OCI-LY1 (cell line): Measurements from ENCODE around the gene SPDYE3.

ENCODE experiments used
- H2AFZ ChIP-seq: fragments of 200-600 bp; sonication (generic), shearing (Covaris generic); 2 replicates; pipeline ENCODE4 v1.6.0; 2014; ENCODE audit warnings: antibody characterized with exemption, mild to moderate bottlenecking, low read length
- H3F3A ChIP-seq: fragments of 200-600 bp; sonication (generic), shearing (Covaris generic); 2 replicates; pipeline ENCODE4 v1.6.0; 2014; ENCODE audit warnings: mild to moderate bottlenecking, antibody characterized with exemption, low read length, moderate library complexity; ENCODE audit not compliant: insufficient read depth
- H3K27ac ChIP-seq: fragments of 200-600 bp; sonication (generic); 2 replicates; pipeline ENCODE4 v1.5.1; 2014; ENCODE audit warnings: low read length, mixed run types, mild to moderate bottlenecking, low read depth; ENCODE audit not compliant: poor library complexity, severe bottlenecking
- H3K27me3 ChIP-seq: fragments of 200-600 bp; sonication (generic); 2 replicates; pipeline ENCODE4 v1.6.0; 2014; ENCODE audit warnings: antibody characterized with exemption, mild to moderate bottlenecking, low read length, moderate library complexity; ENCODE audit not compliant: insufficient read depth
- H3K36me3 ChIP-seq: fragments of 200-600 bp; sonication (generic); 2 replicates; pipeline ENCODE4 v1.6.1; 2014; ENCODE audit warnings: mild to moderate bottlenecking, antibody characterized with exemption, low read length, moderate library complexity, mixed read lengths; ENCODE audit not compliant: insufficient read depth
- H3K4me1 ChIP-seq: fragments of 200-600 bp; sonication (generic); 2 replicates; pipeline ENCODE4 v1.5.1; 2014; ENCODE audit warnings: mild to moderate bottlenecking, low read length, moderate library complexity; ENCODE audit not compliant: insufficient read depth, severe bottlenecking
- H3K4me2 ChIP-seq: fragments of 200-600 bp; sonication (generic), shearing (Covaris generic); 2 replicates; pipeline ENCODE4 v1.6.1; 2014; ENCODE audit warnings: low read length
- H3K4me3 ChIP-seq: fragments of 200-600 bp; sonication (generic); 2 replicates; pipeline ENCODE4 v1.5.1; 2014; ENCODE audit warnings: low read length, low read depth, mild to moderate bottlenecking, mixed read lengths; ENCODE audit not compliant: poor library complexity, severe bottlenecking
- H3K79me2 ChIP-seq: fragments of 200-600 bp; shearing (Covaris generic); 2 replicates; pipeline ENCODE4 v1.6.1; 2016; ENCODE audit warnings: mixed run types, low read length, mixed read lengths; ENCODE audit not compliant: insufficient read depth
- H3K9ac ChIP-seq: fragments of 200-600 bp; sonication (generic), shearing (Covaris generic); 2 replicates; pipeline ENCODE4 v1.6.1; 2014; ENCODE audit warnings: mild to moderate bottlenecking, low read length, mixed read lengths
- H3K9me2 ChIP-seq: fragments of 200-600 bp; sonication (generic), shearing (Covaris generic); 2 replicates; pipeline ENCODE4 v1.6.1; 2014; ENCODE audit warnings: low read depth, mild to moderate bottlenecking, low read length, mixed read lengths
- H3K9me3 ChIP-seq: fragments of 200-600 bp; shearing (Covaris generic); 2 replicates; pipeline ENCODE4 v1.6.1; 2014; ENCODE audit warnings: low read length, mixed read lengths
- H4K20me1 ChIP-seq: fragments of 200-600 bp; sonication (generic), shearing (Covaris generic); 2 replicates; pipeline ENCODE4 v1.6.0; 2016; ENCODE audit warnings: mild to moderate bottlenecking, low read length; ENCODE audit not compliant: insufficient read depth
- CTCF ChIP-seq: fragments of 200-600 bp; sonication (generic), shearing (Covaris generic); IDR thresholded peaks from 2 replicates; pipeline ENCODE4 v1.5.1; 2017; ENCODE audit warnings: mild to moderate bottlenecking, antibody characterized with exemption, low read length, moderate library complexity, mixed read lengths
- EZH2 ChIP-seq: fragments of 200-600 bp; sonication (generic), shearing (Covaris generic); IDR thresholded peaks from 2 replicates; pipeline ENCODE4 v1.8.0; 2017; ENCODE audit warnings: borderline replicate concordance, mixed run types, mild to moderate bottlenecking, antibody characterized with exemption, low read length, moderate library complexity, mixed read lengths

SPDYE3 gene

GRCh38 chr7:100357131-100357561 lies 49.6 kb downstream of the SPDYE3 start:
- H3F3A ChIP-seq = no peaks in the 10 kb centered on the region
- H3K36me3 ChIP-seq = peaks cover 99% of the 10 kb centered on the region
- no peaks in the 10 kb centered on the region for H3K79me2 ChIP-seq
- H3K9me2 ChIP-seq = no peaks in the 10 kb centered on the region
- no peaks in the 10 kb centered on the region for H3K9me3 ChIP-seq
- no peaks in the 10 kb centered on the region for H3K4me1 ChIP-seq
- H2AFZ ChIP-seq = no peak overlapping the region
- no peak overlapping the region for H3K4me2 ChIP-seq
- no peaks in the 10 kb centered on the region for H4K20me1 ChIP-seq
- no peak for TF ChIP-seq EZH2
- no peak for TF ChIP-seq CTCF
- no peak overlapping the region for H3K9ac ChIP-seq
- H3K27me3 ChIP-seq = no peaks in the 10 kb centered on the region
- H3K27ac ChIP-seq = no peak overlapping the region
- H3K4me3 ChIP-seq = no peak overlapping the region

- Histone ChIP-seq H4K20me1 (no peaks in the 10 kb centered on the region), H3K36me3 (peaks cover 100% of the 10 kb centered on the region), H3K9me2 (no peaks in the 10 kb centered on the region), H3K4me2 (no peak within 1 kb of the TSS), H3K9me3 (no peaks in the 10 kb centered on the region), H3K4me3 (no peak within 1 kb of the TSS), H3K9ac (no peak within 1 kb of the TSS), H3K27ac (no peak within 1 kb of the TSS), H3K79me2 (no peaks in the 10 kb centered on the region), H3F3A (no peaks in the 10 kb centered on the region), H2AFZ (no peak within 1 kb of the TSS), H3K27me3 (no peaks in the 10 kb centered on the region), H3K4me1 (no peaks in the 10 kb centered on the region)
- TF ChIP-seq EZH2 = no peak
- peak; percentile 34; the same call in 1 of the 2 replicates for TF ChIP-seq CTCF
These were observed 50.7 kb downstream of the SPDYE3 start, which contains the start of gene PILRB for GRCh38 chr7:100358027-100358856. PILRB (plus strand) TSS chr7:100358117; CDS start chr7:100358303, 186 bp downstream.

- Histone ChIP-seq H3K27me3 (no peaks in the 10 kb centered on the region), H3K9me3 (no peaks in the 10 kb centered on the region), H3K4me3 (no peak overlapping the region), H3F3A (no peaks in the 10 kb centered on the region), H4K20me1 (no peaks in the 10 kb centered on the region), H3K4me2 (no peak overlapping the region), H3K36me3 (peaks cover 100% of the 10 kb centered on the region), H3K9ac (no peak overlapping the region), H3K4me1 (no peaks in the 10 kb centered on the region), H3K27ac (no peak overlapping the region), H3K79me2 (no peaks in the 10 kb centered on the region), H2AFZ (no peak overlapping the region), H3K9me2 (no peaks in the 10 kb centered on the region)
- TF ChIP-seq CTCF (no peak), EZH2 (no peak)
These were observed 51.3 kb downstream of the SPDYE3 start for GRCh38 chr7:100358857-100359212.
